ENCODE data around the gene DISP1. TPM values are rescaled to one million over a fixed set of nuclear protein-coding genes. Genes with fewer than 3 reads are reported as not detected.
"Not testable (repeated sequence)": the region's sequence is repeated elsewhere in the genome, so short reads cannot be mapped to it uniquely, and the experiment has no call there.

DISP1 gene
- polyA plus RNA-seq, 12 donors: 8.0 to 13.7 (median 10.5) TPM; not detected in 1

DNA sequence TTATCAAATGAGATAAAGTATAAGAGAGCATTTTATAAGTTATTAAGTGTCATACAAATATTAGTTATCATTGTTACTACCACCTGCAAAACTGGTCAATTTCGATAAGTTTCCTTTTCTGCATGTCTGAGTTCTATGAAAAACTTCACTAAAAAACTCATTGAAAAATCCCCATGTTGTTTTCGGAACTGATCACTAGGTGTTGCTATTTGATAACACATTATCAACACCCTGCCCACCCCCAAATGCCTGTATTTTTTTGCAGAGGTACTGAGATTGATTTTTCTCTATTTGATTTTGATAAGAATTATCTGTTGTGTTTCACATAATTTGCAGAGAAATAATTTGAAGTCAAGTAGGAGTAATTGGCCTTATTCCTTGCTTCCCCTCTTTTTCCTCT lies 22.1 kb upstream of the DISP1 start:
- DNase-seq: peak; percentile 35

DNA sequence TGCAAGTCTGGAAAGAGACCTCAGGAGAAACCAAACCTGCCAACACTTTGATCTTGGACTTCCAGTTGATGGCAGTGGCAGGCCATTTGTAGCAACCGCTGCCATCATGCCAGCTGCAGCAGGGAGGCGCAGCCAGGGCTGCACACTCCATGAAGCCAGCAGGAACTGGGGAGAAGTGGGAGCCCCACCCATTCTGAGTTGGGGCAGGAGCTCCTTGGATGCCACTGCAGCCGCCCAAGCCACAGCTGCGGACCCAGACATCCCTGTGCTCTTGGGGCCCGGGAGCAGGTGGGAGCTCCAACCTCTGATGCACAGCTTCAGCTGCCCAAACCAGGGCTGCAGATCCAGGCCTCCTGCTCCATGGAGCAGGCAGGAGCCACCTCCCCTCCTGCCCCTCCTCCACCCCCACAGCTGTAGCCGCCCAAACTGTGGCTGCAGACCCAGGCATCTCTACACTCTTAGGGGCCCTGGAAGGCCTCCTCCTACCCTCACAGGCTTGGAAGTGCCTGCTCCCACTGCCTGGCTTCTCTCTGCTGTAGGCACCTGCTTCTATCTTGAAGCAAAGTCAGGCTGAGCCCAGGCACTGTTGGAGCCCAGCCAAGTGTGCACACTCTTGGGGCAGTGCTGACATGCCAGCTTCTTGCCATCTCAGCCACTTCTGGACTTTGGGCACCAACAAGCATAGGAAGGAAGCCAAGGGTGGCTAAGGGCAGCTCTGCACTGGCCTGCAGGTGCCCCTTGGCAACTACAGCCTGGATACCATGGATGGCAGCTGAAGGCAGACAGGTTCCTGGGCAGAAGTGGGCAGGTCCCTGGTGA lies 20.0 kb upstream of the DISP1 start:
- no peak for DNase-seq

DNA sequence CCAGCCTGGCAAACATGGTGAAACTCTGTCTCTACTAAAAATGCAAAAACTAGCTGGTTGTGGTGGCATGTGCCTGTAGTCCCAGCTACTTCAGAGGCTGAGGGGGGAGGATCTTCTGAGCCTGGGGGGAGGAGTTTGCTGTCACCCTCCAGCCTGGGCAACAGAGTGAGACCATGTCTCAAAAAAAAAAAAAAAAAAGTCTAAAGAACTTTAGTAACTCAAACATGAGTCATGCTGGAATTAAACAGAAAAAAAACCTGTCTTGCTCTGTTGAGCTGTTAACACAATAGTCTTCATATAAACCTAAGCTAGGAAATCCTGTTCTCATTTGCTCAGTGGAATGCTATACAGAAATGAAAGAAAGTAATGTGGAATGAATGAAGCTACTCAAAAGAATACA lies 16.7 kb upstream of the DISP1 start:
- DNase-seq: no peak

DNA sequence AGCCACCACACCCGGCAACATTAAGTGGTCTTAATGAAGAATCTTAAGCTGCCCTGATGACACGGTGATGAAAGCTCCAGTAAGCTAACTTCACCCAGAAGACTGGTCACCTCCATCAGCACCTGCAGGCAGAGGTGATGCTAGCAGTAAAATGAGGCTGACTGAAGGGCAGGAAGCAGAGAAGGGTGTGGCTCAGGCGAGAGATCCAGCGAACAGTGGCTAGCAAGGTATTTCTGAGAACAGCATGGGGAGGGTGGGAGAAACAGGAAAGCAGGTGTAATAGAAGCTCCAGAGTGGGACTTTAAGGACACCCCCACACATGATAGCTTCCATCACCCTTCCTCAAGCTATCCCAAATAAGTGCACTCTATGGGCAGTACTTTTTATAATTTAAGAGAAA lies 15.9 kb upstream of the DISP1 start:
- DNase-seq: no peak

DNA sequence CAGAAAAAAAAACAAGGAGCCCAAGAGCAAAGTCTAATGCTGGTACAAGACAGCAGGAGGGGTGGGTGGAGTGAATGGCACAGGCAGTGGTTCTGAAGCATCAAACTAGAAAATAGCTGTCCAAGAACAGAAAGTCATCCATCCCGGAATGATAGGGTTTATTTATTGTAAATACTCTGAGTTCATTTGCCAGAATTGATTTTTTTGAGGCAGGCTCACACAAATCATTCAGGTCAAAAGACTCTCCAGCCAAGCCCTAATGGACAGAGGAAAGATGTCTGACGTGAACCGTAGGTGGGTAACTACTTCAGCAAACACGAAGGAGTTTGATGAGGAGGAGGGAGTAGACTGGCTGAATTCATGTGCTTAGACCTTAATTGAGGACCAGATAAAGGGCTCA lies 13.8 kb upstream of the DISP1 start:
- DNase-seq: no peak

DNA sequence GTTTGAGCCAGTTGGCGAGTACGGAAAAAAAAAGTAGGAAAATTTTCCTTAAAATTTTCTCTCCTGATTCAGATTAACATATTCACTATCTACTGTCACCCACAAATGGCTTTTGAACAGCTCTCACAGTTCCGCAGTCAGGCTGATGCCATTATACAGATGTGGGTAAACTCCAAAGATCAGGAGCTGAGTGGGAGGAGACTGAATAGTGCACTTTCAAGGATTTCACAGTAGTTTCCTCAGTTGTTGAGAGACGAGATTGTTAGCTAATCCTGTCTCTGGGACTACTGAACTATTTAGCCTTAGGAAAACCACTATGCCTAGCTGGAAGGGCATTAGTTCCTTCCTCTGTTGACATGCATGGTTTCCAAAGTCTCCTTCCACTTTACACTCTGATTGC lies 3.2 kb upstream of the DISP1 start:
- no peak for DNase-seq

DNA sequence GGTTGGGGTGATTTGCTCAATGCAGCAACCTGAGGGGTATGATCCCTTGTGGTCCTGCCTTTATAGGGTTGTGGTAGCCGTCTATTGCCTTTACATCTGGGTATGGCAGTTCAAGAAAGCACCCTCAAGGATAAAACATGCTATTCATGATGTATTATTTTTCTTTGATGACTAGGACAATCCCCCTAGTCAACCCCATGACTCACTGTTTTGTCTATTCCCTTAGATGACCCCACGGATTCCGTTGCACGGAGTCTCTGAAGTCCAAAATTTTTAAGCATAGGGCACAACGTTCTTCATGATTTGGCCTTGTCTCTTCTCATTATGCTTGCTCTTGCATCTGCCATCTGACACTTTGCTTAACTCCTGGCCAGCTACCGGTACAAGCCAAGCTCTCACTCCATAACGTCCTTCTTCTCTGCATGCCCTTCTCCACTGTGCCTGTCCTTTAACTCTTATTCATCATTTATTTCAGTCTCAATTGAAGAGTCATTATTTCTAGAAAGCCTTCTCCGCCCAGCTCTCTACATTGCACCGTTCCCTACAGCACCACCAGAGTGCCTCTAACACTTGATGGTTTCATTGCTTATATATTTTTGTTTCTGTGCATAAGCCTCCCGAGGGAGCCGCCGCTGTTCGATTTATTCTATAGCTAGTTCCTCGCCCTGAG lies 838 bp upstream of the DISP1 start:
- DNase-seq: no peak

DNA sequence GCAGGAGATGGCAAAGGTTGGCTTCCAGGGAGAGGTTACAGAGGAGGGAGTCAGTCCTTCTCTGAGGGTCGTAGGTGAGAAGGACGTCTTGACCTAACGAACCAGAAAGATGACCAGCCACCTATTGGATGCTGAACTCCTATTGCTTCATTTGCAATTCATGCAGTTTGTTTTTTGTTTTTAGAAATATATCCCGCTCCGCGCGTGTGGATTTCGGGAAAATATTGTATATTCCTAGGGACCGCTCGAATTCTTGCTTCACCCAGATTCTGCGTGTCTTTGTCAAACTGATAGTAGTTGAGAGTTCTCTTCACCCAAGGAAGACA lies 564 bp downstream of the DISP1 start:
- DNase-seq: no peak

DNA sequence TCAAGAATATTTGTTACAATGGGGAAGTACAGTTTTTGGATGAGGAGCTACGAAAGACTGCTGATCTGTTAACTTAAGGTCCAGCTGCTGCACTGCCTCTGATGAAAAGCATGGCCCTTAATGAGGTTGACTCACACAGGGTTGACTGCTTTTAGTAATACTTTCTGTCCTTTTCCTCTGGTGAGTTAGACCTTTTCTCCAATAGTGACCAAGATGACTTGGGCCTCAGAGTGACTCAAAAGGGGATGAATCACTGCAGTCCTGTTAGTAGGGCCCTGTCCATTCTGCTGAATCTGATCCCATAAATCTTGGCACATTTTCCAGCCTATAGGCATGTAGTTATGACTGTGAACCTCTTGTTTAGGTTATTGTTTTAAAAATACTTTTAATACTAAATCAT lies 2.7 kb downstream of the DISP1 start:
- no peak for DNase-seq

DNA sequence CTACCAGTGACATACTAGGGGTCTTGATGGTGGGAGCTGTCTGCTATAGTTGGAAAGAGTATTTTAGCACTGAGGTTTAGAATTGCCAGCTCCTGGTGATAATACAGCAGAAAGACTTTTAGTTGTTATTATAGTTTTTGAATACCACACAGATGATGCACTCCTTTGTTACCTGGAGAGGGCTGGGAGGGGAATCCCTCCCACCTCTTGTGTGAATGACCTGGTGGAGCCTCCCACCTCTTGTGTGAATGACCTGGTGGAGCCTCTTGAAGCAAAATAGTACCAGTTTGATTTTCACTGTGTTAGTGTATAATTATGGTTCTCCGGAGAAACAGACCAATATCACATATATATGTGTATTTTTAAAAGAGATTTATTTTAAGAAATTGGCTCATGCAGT lies 3.3 kb downstream of the DISP1 start:
- DNase-seq: no peak

DNA sequence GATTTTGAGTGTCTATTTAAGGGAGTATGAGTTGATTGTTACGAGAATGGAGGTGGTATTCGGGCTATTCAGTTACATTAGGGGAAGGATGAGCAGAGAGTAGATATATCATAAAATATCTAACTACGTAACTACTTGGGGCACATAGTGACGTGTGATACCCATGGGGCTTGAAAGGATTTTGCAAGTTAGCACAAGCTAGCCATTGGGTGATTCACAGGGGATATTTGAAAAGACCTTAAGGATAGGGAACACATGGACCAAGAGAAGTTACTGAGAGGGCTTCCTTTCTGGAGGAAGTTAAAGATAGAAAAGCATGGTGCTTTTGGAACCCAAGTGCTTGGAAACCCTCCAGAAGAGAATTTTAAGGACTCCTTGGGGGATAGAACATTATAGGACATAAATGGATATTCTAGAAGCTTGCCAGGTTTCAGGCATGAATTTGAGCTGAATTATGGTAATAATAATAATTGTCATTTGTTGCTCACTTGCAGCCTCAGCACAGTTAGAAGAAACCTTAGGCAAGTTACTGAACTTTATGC lies 5.4 kb downstream of the DISP1 start:
- DNase-seq: no peak

DNA sequence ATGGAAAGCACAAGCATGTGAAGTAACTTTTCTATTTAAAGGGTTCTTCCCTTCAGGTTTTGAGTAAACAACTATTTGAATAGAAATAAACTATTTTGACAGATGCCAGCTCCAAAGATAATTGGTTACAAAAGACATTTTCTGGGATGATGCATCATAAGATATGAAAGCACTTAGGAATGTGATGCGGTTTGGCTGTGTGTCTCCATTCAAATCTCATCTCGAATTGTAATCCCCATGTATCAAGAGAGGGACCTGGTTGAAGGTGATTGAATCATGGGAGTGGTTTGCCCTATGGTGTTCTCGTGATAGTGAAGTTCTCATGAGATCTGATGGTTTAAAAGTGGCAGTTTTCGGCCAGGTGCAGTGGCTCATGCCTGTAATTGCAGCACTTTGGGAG lies 6.4 kb downstream of the DISP1 start:
- no peak for DNase-seq

DNA sequence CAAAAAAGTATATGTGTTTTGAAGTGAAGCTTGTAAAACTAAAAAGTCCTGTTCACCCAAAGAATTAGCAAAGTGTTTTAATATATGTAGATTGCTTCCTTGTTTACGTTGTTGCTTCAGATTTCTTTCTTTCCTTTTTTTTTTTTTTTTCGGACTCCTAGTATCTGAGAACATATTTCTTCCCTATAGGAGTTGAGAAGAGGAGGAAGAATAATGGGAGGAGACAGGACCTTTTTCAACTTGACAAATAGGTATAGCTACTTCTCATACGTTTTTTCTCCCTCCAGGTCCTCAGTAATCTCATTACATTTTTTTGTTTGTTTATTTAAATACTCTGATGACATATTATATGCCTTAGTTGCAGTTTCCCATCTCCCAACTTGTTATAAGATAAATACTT lies 8.9 kb downstream of the DISP1 start:
- DNase-seq: no peak

DNA sequence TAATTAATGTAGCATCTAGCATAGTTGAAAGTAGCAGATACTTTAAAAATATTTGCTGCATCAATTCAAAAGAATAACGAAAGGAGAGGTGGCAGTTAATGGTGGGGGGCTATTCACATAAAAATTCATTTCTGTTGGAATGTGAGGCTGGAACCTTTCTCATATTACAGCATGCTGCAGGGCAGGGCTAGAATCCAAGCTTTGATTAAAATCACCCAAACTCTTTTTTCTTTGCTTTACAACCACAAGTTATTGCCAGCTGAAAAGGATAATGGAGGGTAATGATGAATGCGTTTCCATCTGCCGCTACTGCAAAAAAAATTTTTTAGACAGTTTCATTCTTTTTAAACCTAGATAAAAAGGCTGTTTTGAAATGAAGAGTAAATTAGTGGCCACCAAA lies 9.8 kb downstream of the DISP1 start:
- DNase-seq: no peak

DNA sequence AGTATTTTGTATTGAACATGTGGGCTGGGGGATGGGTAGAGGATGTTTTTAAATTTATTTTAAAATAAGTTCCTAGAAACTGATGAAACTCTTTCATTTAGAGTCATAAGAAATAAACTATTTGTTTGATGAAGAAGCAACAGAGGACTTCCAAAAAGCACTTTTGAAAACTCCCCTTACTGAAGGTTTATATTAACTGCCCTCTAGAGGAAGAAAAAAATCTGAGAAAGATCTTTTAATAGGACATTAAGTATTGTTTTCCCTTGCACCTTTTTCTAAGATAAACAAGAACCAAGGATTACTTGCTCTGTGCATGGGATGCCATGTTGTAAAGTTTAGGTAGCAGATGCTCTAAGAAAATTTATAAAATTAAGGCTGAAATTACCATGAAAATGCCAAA lies 14.1 kb downstream of the DISP1 start:
- DNase-seq: no peak

DNA sequence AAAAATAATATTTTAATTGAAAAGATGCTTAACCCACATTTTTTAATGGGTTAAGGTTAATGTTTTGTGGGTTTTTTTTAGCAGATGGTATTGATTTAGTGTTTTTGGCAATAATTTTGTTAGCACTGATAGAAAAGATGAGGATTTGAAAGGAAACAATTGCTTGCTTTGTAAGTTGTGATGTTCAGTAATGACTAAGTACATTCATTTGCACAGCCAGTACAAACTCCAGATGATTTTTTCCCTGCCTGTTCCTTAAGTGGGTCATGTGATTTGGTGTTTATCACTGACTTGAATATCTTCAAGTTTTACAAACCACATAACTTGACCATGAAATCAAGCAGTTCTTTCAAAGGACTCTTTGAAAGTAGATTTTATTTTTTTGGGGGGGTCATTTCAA lies 15.0 kb downstream of the DISP1 start:
- DNase-seq: no peak

DNA sequence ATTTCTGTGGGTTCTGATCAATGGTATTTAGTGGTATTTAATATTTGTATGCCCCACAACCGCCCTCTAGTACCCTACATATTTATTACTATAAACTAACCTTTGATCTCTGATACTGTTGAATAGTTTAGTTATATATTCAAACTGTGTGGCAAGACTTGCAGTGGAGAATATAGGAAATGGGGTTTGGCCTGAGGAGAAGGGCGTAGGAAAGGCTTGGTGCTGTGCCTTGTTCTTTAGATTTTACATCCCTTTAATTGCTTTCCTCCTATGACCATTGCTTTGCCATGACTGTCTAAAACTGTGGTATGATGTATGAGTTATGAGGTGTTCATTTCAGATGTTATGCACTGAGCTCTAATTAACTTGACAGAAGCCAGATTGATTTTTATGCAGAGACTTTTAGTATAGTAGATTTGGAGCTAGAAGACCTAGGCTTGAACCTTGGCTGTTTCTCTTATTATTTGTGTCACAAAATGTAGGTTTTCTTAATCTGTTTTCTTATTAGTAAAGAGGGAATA lies 18.6 kb downstream of the DISP1 start:
- no peak for DNase-seq

DNA sequence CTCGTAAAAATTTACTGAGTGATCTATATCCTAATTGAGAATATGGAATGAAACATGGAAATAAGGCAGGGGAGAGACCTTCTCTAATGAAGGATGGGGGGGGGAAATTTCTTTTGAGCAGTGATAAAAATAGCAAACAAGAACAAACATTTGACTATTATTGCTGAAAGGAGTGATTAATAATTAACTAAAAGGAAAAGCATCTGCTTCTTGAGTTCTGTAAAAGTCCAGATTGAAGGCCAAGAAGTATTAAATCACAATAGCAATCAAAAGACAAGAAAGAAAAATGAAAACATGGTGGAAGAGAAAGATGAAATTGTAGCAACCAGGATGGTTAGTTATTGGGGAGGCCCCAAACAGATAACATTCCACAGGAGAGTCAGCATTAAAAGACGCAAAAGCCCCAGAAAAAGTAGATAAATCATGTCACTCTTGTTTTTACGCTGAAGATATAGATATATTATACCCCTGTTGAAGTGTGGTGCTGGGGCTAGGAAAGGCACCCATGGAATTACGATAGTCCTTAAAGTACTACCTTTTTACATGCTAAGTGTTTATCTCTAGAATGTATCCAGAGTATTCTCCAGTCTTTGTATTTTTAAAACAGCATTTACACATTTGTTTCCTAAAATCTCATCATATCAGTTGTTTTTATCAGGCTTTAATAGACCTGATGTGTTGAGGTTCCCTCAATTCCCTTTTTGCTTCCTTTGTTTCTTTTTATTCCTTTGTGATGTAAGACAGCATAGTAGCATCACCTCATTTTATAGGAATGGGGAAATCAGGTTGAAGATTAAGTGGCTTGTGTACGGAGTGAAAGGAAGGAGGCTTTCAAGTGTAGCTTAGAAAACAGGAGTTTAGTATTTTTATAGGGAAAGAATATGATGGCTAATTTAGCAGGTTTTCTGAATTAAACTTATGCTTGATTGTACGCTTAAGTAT lies 28.9 kb downstream of the DISP1 start:
- no peak for DNase-seq

DNA sequence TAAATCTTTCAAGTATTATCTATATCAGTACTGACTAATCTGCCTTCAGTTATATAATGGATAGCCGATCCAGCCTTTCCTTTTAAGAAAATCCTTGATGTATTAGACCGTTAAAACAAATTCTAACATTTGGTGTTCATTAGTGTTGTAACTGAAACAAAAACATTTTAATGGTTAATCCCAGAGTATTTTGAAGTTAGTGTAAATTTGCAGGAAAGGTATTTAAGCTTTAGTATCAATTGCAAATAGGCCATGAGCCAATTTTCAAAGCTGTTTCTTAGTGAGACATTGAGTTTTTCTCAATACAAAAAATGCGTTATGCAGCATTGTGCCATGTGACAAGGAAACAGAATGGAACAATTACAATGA lies 29.6 kb downstream of the DISP1 start:
- no peak for DNase-seq

DNA sequence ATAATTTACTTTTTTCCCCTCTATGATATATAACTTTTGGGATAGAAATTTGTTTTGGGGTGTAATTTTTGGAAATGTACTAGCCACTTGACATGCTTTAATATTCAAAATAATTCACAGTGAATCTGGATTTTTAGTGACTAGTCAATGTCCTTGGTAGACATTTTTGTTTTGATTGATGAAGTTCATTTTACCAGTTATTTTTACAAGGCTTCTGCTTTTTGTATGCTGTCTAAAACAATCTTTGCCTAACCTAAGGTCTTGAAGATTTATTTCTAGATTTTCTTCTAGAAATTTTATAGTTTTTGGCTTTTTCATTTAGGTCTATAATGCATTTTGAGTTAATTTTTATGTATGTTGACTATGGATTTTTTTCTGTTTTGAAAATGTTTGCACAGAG lies 30.9 kb downstream of the DISP1 start:
- no peak for DNase-seq

DNA sequence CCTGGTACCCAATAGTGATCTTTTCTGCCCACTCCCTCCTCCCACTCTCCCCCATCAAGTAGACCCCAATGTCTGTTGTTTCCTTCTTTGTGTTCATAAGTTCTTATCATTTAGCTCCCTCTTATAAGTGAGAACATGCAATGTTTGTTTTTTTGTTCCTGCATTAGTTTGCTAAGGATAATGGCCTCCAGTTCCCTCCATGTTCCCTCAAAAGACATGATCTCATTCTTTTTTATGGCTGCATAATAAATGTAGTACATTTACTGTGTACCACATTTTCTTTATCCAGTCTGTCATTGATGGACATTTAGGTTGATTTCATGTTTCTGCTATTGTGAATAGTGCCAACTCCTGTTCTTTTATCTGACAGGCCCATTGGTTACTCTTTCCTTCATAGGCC lies 35.7 kb downstream of the DISP1 start:
- not testable (repeated sequence) for DNase-seq

DNA sequence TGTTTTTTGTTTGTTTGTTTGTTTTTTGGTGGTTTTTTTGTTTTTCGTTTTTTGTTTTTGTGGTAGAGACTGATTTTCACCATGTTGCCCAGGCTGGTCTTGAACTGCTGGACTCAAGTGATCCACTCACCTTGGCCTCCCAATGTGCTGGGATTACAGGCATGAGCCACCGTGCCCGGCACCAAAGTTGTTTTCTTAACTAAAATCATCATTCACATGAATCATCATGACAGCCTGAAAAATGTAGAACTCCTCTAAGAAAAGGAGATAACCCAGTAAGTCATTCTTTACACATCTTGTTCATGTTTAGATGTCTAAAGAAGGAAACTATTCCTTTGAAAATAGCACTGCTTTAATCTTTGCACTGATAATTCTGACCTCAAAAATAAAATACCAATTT lies 37.5 kb downstream of the DISP1 start:
- no peak for DNase-seq
